HepG2 (cell line): ENCODE data around the gene TMEM214. TPM values are rescaled to one million over a fixed set of nuclear protein-coding genes. Genes with fewer than 3 reads are reported as not detected.

ENCODE experiments used
- AGO1 ChIP-seq: fragments of 200-400 bp; formaldehyde crosslinking; IDR thresholded peaks from 2 replicates; pipeline ENCODE4 v1.6.1; 2017; ENCODE audit warnings: mild to moderate bottlenecking, low read depth, low read length, moderate library complexity; ENCODE audit not compliant: poor library complexity, severe bottlenecking
- ATM ChIP-seq: fragments of 450-650 bp; IDR thresholded peaks from 2 replicates; pipeline ENCODE4 v1.7.1; 2017; ENCODE audit warnings: mild to moderate bottlenecking, borderline replicate concordance
- BCL3 ChIP-seq: sonication (generic); formaldehyde crosslinking; IDR thresholded peaks from 2 replicates; pipeline ENCODE4 v1.5.1; 2020; ENCODE audit warnings: mild to moderate bottlenecking, missing genetic modification reagents, moderate library complexity
- BRCA1 ChIP-seq: sonication (generic); formaldehyde crosslinking; IDR thresholded peaks from 2 replicates; pipeline ENCODE4 v1.4.0; 2020; ENCODE audit warnings: missing genetic modification reagents
- CEBPG ChIP-seq: IDR thresholded peaks from 2 replicates; pipeline ENCODE4 v1.6.1; 2016
- CREM ChIP-seq, 2 experiments: sonication (generic) in 1 of 2; formaldehyde crosslinking in 1 of 2; IDR thresholded peaks; 2 replicates each; pipeline versions ENCODE4 v1.4.0 to v1.6.1; 2016 to 2020; ENCODE audit warnings: antibody characterized with exemption in 1 of 2, mild to moderate bottlenecking in 1 of 2, missing genetic modification reagents in 1 of 2
- CTCF ChIP-seq: sonication (generic); formaldehyde crosslinking; IDR thresholded peaks from 2 replicates; pipeline ENCODE4 v1.5.0; 2020; ENCODE audit warnings: mild to moderate bottlenecking, missing genetic modification reagents, moderate library complexity
- HOXD1 ChIP-seq: sonication (generic); formaldehyde crosslinking; IDR thresholded peaks from 2 replicates; pipeline ENCODE4 v1.5.0; 2020; ENCODE audit warnings: missing genetic modification reagents
- NR0B2 ChIP-seq: sonication (generic); formaldehyde crosslinking; IDR thresholded peaks from 2 replicates; pipeline ENCODE4 v1.4.0; 2020; ENCODE audit warnings: mild to moderate bottlenecking, missing genetic modification reagents
- SAP130 ChIP-seq: IDR thresholded peaks from 2 replicates; pipeline ENCODE4 v1.6.1; 2016; ENCODE audit warnings: low read depth
- SATB2 ChIP-seq: sonication (generic); formaldehyde crosslinking; IDR thresholded peaks from 2 replicates; pipeline ENCODE4 v1.5.0; 2020; ENCODE audit warnings: missing genetic modification reagents
- SIN3A ChIP-seq: IDR thresholded peaks from 2 replicates; pipeline ENCODE4 v1.6.1; 2011; ENCODE audit warnings: low read depth, mild to moderate bottlenecking, control low read depth, low read length, borderline replicate concordance
- ZGPAT ChIP-seq: IDR thresholded peaks from 2 replicates; pipeline ENCODE4 v1.6.1; 2016; ENCODE audit warnings: mild to moderate bottlenecking
- ZNF17 ChIP-seq: sonication (generic); formaldehyde crosslinking; IDR thresholded peaks from 2 replicates; pipeline ENCODE4 v1.5.0; 2020; ENCODE audit warnings: mild to moderate bottlenecking, missing genetic modification reagents
- ZNF20 ChIP-seq: sonication (generic); formaldehyde crosslinking; IDR thresholded peaks from 2 replicates; pipeline ENCODE4 v1.4.0; 2020; ENCODE audit warnings: mild to moderate bottlenecking, moderate library complexity, missing genetic modification reagents
- ZNF34 ChIP-seq: sonication (generic); formaldehyde crosslinking; IDR thresholded peaks from 2 replicates; pipeline ENCODE4 v1.4.0; 2020; ENCODE audit warnings: mild to moderate bottlenecking, missing genetic modification reagents, borderline replicate concordance
- ZNF382 ChIP-seq: sonication (generic); formaldehyde crosslinking; IDR thresholded peaks from 2 replicates; pipeline ENCODE4 v1.5.0; 2020; ENCODE audit warnings: missing genetic modification reagents, mild to moderate bottlenecking, borderline replicate concordance
- ZNF496 ChIP-seq: sonication (generic); formaldehyde crosslinking; IDR thresholded peaks from 2 replicates; pipeline ENCODE4 v1.8.1; 2023; ENCODE audit warnings: mild to moderate bottlenecking, moderate library complexity, missing genetic modification reagents; ENCODE audit not compliant: insufficient replicate concordance
- ZNF503 ChIP-seq: sonication (generic); formaldehyde crosslinking; IDR thresholded peaks from 2 replicates; pipeline ENCODE4 v1.4.0; 2020; ENCODE audit warnings: missing genetic modification reagents
- ZNF619 ChIP-seq: sonication (generic); formaldehyde crosslinking; IDR thresholded peaks from 2 replicates; pipeline ENCODE4 v1.4.0; 2020; ENCODE audit warnings: mild to moderate bottlenecking, missing genetic modification reagents
- ZNF639 ChIP-seq: conservative IDR thresholded peaks from 2 replicates; pipeline ENCODE4 v1.6.1; 2018; ENCODE audit warnings: missing genetic modification reagents
- ZNF703 ChIP-seq: sonication (generic); formaldehyde crosslinking; IDR thresholded peaks from 2 replicates; pipeline ENCODE4 v1.5.1; 2020; ENCODE audit warnings: missing genetic modification reagents, mild to moderate bottlenecking, moderate library complexity, borderline replicate concordance
- polyA plus RNA-seq, 8 experiments: library from polyadenylated mRNA; depleted of rRNA in 3 of 8; stranded (reverse) in 7 of 8; unstranded in 1 of 8; fragments of >200 nt; fragmentation: Illumina TruSeq in 4 of 8; extraction: Trizol in 4 of 8; gene quantifications; 2 replicates each; pipeline versions ENCODE4 v1.2.1 to v1.2.3, GENCODE V29; 2011 to 2016; ENCODE audit warnings: low read depth in 4 of 8, missing spikeins in 1 of 8, mixed read lengths in 1 of 8; ENCODE audit not compliant: insufficient read depth in 1 of 8
- total RNA-seq, 5 experiments: library from RNA; depleted of rRNA; stranded (reverse); fragments of >200 nt; fragmentation: Illumina TruSeq; extraction: Trizol; gene quantifications; 2 replicates each; pipeline ENCODE4 v1.2.3, GENCODE V29; 2016; ENCODE audit warnings: low read depth in 1 of 5

Gene TMEM214
- total and polyA plus RNA-seq, 2 of the 13 experiments (the other 11 are each of a cell fraction or from before 2014, with no cell fraction given): 58.3 to 132 TPM

- no peak for TF ChIP-seq ZNF503 (CRISPR knock-in tag)
- TF ChIP-seq CREM (IDR thresholded peaks at IDR 0.05): no peak
- TF ChIP-seq CREM (CRISPR knock-in tag; IDR thresholded peaks at IDR 0.05): no peak
- no peak for TF ChIP-seq CTCF (CRISPR knock-in tag)
- no peak for TF ChIP-seq ZNF382
- TF ChIP-seq SATB2 (CRISPR knock-in tag): no peak
- TF ChIP-seq ZNF34 (CRISPR knock-in tag): no peak
- TF ChIP-seq ZNF496 (CRISPR knock-in tag): no peak
- TF ChIP-seq BRCA1 (CRISPR knock-in tag): no peak
- TF ChIP-seq SIN3A: no peak
- TF ChIP-seq ZNF619 (CRISPR knock-in tag): no peak
- no peak for TF ChIP-seq ZNF17 (CRISPR knock-in tag)
- no peak for TF ChIP-seq CEBPG
- TF ChIP-seq AGO1: peak; percentile 11
- TF ChIP-seq ZNF703 (CRISPR knock-in tag): no peak
- no peak for TF ChIP-seq BCL3 (CRISPR knock-in tag)
- no peak for TF ChIP-seq ZNF639
- TF ChIP-seq ZGPAT (CRISPR knock-in tag): no peak
- no peak for TF ChIP-seq ATM
- TF ChIP-seq ZNF20: no peak
- TF ChIP-seq SAP130: no peak
- TF ChIP-seq NR0B2 (CRISPR knock-in tag): no peak
- no peak for TF ChIP-seq HOXD1 (CRISPR knock-in tag)
Measured at GRCh38 chr2:27051902-27052645, 19.3 kb downstream of the TMEM214 start (continued).
